ENCODE measurements around the gene SORCS3.

GRCh38 chr10:105042906-105043552, 401.9 kb downstream of the SORCS3 start:
- TF ChIP-seq CTCF (conservative IDR thresholded peaks at IDR 0.05) = no peak
- TF ChIP-seq ZFX (IDR thresholded peaks at IDR 0.05) = no peak

Measured in C4-2B (cell line).